RKO (cell line): ENCODE data around the gene JAK3.

ENCODE experiments used
- DNase-seq: peaks from one replicate; pipeline ENCODE4 v3.0.0-alpha.2; 2016; ENCODE audit warnings: low spot score

JAK3 gene

GRCh38 chr19:17840019-17840418 lies 7.8 kb downstream of the JAK3 start:
- no peak for DNase-seq

- no peak for DNase-seq
Observed at GRCh38 chr19:17837972-17838371, 9.8 kb downstream of the JAK3 start.

GRCh38 chr19:17836530-17836929 lies 11.3 kb downstream of the JAK3 start:
- no peak for DNase-seq

- DNase-seq, result no peak
Observed at GRCh38 chr19:17835182-17836006, 12.4 kb downstream of the JAK3 start.

GRCh38 chr19:17834350-17835181 lies 13.2 kb downstream of the JAK3 start:
- DNase-seq, result peak; percentile 55

- DNase-seq, result no peak
Observed at GRCh38 chr19:17832443-17833208, 15.2 kb downstream of the JAK3 start.

- DNase-seq, result no peak
Observed at GRCh38 chr19:17831419-17831888, 16.3 kb downstream of the JAK3 start.

GRCh38 chr19:17830567-17831418 lies 17.0 kb downstream of the JAK3 start:
- DNase-seq, result peak; percentile 39

GRCh38 chr19:17829855-17830566 lies 17.8 kb downstream of the JAK3 start:
- DNase-seq, result no peak

GRCh38 chr19:17826508-17827056 lies 21.2 kb downstream of the JAK3 start:
- DNase-seq, result no peak

GRCh38 chr19:17824339-17824738 lies 23.4 kb downstream of the JAK3 start:
- no peak for DNase-seq

GRCh38 chr19:17821190-17821589 lies 26.6 kb downstream of the JAK3 start, which contains the start of gene INSL3:
Gene INSL3 (minus strand): TSS chr19:17821519. CDS start chr19:17821506, 13 bp downstream.
- DNase-seq, result no peak

- DNase-seq, result no peak
Observed at GRCh38 chr19:17817668-17818363, 30.0 kb downstream of the JAK3 start.

GRCh38 chr19:17812099-17812498 lies 35.7 kb downstream of the JAK3 start:
- DNase-seq, result no peak

- DNase-seq, result no peak
Observed at GRCh38 chr19:17811681-17812080, 36.1 kb downstream of the JAK3 start.

- no peak for DNase-seq
Observed at GRCh38 chr19:17811103-17811502, 36.7 kb downstream of the JAK3 start.

GRCh38 chr19:17807731-17808316 lies 40.0 kb downstream of the JAK3 start:
- no peak for DNase-seq

GRCh38 chr19:17806945-17807344 lies 40.8 kb downstream of the JAK3 start:
- DNase-seq, result peak; percentile 32

GRCh38 chr19:17805427-17805826 lies 42.4 kb downstream of the JAK3 start:
- DNase-seq, result no peak
